ENCODE data around the gene ATRNL1.

Gene ATRNL1

DNA sequence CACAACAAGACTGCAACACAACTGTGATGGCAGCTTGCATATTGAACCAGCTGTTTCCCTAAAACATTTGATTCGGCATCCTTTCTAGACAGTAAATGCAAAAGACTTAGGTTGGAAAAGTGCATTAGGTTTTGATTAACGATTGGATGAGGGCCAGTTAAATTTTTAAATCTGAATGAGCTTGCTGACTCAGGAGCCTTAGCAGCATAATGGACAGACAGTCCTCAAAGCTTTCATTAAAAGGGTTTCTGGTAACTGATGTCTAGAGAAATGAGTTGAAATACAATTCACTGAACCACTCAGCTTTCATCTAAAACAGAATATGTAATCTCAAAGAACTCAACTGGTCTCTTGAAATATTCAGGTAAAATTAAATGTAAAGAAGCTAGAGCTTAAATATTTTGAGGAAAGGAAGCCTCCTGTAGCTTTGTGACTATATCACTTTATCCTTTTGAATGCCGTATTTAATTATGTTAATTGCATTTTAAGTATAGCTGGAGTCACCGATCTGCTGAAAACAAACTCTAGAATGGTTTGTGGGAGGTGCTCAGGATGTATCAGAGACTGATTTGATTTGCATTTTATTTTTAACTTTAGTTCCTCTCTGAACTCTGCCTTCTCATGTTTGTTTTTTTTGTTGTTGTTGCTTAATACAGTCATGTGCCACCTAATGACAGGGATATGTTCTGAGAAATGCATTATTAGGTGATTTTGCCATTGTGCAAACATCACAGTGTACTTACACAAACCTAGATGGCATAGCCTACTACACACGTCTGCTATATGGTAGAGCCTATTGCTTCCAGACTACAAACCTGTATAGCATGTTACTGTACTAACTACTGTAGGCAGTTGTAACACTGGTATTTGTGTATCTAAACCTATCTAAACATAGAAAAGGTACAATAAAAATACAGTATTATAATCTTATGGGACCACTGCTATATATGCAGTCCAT lies 29.2 kb upstream of the ATRNL1 start:
- DNase-seq: no peak
- Histone ChIP-seq H3K4me3 (ENCODE audit: control insufficient read depth in 1 of 7, extremely low read depth in 1 of 7, insufficient read depth in 4 of 7, low read depth in 2 of 7, low read length in 6 of 7) (no peak overlapping the region), H3K4me1 (ENCODE audit: control extremely low read depth in 1 of 4, control insufficient read depth in 4 of 4, insufficient read depth in 4 of 4, low read length in 3 of 4) (no peaks in the 10 kb centered on the region), H3K9me3 (ENCODE audit: control extremely low read depth in 1 of 5, control insufficient read depth in 4 of 5, insufficient read depth in 2 of 5, low read depth in 1 of 5, low read length in 4 of 5) (no peaks in the 10 kb centered on the region), H3K27ac (ENCODE audit: insufficient read depth in 1 of 2, low read depth in 1 of 2, low read length in 2 of 2, poor library complexity in 1 of 2, severe bottlenecking in 2 of 2) (no peak overlapping the region), H3K27me3 (replicated peaks in 2 of 5; ENCODE audit: control insufficient read depth in 4 of 5, insufficient read depth in 5 of 5, low read length in 4 of 5) (peaks cover 0 to 30% (median 5%) of the 10 kb centered on the region in 5 experiments), H3K36me3 (ENCODE audit: control insufficient read depth in 4 of 4, insufficient read depth in 4 of 4, low read length in 3 of 4) (no peaks in the 10 kb centered on the region)
- POLR2A ChIA-PET: no interaction called here
- CTCF ChIA-PET: no interaction called here
- WGBS (ENCODE audit: insufficient coverage): 100% methylated on average over 1 of the region's 5 CpGs

DNA sequence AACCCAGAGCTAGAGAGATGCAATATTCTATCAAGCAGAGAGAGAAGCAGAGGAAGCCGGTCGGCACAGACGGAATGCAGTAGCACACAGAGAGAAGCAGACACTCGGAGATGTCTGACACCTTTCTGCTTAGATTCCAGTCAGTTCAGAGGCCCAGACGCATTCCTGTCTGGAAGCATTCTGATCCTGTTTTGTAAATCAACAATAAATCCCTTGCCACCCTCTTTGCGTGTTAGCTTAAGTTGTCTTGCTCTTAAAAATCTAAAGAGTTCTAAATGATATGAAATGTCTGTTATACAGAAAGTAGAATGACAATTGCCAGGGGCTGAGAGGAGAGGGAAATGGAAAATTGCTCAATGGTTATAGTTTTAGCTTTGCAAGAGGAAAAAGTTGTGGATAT lies 27.4 kb upstream of the ATRNL1 start:
- Histone ChIP-seq H3K4me3 (ENCODE audit: control insufficient read depth in 1 of 7, extremely low read depth in 1 of 7, insufficient read depth in 4 of 7, low read depth in 2 of 7, low read length in 6 of 7) (no peak overlapping the region), H3K36me3 (ENCODE audit: control insufficient read depth in 4 of 4, insufficient read depth in 4 of 4, low read length in 3 of 4) (no peaks in the 10 kb centered on the region), H3K9me3 (ENCODE audit: control extremely low read depth in 1 of 5, control insufficient read depth in 4 of 5, insufficient read depth in 2 of 5, low read depth in 1 of 5, low read length in 4 of 5) (no peaks in the 10 kb centered on the region), H3K27me3 (replicated peaks in 2 of 5; ENCODE audit: control insufficient read depth in 4 of 5, insufficient read depth in 5 of 5, low read length in 4 of 5) (peaks cover 0 to 29% (median 6%) of the 10 kb centered on the region in 5 experiments), H3K4me1 (ENCODE audit: control extremely low read depth in 1 of 4, control insufficient read depth in 4 of 4, insufficient read depth in 4 of 4, low read length in 3 of 4) (no peaks in the 10 kb centered on the region), H3K27ac (ENCODE audit: insufficient read depth in 1 of 2, low read depth in 1 of 2, low read length in 2 of 2, poor library complexity in 1 of 2, severe bottlenecking in 2 of 2) (no peak overlapping the region)
- CTCF ChIA-PET: no interaction called here
- no peak for DNase-seq
- WGBS (ENCODE audit: insufficient coverage): 78% methylated on average over 5 of the region's 6 CpGs
- POLR2A ChIA-PET: no interaction called here

DNA sequence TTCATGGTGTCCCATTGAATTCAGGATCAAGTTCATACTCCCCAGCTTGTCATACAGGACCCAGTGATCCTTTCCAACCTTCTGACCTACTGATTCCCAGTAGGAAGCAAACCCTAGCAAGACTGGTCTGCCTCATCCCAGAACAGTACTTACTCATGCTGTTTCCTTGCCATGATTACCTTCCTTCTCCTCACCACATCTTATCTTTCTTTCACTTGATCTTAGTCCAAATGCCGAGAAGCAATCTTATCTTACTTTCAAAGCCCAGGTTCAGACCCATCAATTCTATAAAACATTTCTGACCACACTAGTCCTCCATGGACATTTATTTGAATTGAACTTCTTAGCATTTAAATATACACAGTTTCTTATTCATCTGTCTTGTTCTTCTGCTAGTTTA lies 26.6 kb upstream of the ATRNL1 start:
- CTCF ChIA-PET: no interaction called here

DNA sequence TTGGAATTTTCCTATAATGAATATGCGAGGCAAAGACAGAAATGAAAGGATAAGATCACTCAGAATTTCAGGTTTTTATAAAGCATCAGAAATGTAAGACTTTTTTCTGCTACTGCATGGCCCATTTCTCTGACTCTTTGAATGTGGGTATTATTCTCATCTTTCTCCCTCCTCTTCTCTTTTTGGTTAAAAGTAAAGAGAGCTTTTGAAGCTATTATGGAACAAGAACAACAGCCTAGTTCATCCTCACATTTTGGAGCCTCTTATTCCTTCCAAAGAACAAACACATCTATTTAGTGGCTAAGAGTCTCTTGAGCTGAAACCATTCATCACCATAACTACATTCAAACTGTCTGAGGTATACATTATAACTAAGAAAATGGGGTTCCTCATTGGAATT lies 19.4 kb upstream of the ATRNL1 start:
- H3K27ac ChIP-seq (ENCODE audit: insufficient read depth in 1 of 2, low read depth in 1 of 2, low read length in 2 of 2, poor library complexity in 1 of 2, severe bottlenecking in 2 of 2): no peak overlapping the region
- no peak for DNase-seq
- H3K36me3 ChIP-seq (ENCODE audit: control insufficient read depth in 4 of 4, insufficient read depth in 4 of 4, low read length in 3 of 4): no peaks in the 10 kb centered on the region
- peaks cover 0 to 2% (median 0%) of the 10 kb centered on the region in 5 experiments for H3K27me3 ChIP-seq (replicated peaks in 2 of 5; ENCODE audit: control insufficient read depth in 4 of 5, insufficient read depth in 5 of 5, low read length in 4 of 5)
- ChIA-PET CTCF (interaction anchor here (1.0 kb wide), 1 partner anchor 10 kb away, joined by 3 read pairs; no protein-coding TSS in a partner anchor), POLR2A (interaction anchor here (1.0 kb wide), 1 partner anchor 17 kb away, joined by 3 read pairs; no protein-coding TSS in a partner anchor)
- H3K4me1 ChIP-seq (ENCODE audit: control extremely low read depth in 1 of 4, control insufficient read depth in 4 of 4, insufficient read depth in 4 of 4, low read length in 3 of 4): no peaks in the 10 kb centered on the region
- WGBS (ENCODE audit: insufficient coverage): 80% methylated on average over 1 of the region's 1 CpG
- peaks cover 0 to 8% (median 0%) of the 10 kb centered on the region in 5 experiments for H3K9me3 ChIP-seq (ENCODE audit: control extremely low read depth in 1 of 5, control insufficient read depth in 4 of 5, insufficient read depth in 2 of 5, low read depth in 1 of 5, low read length in 4 of 5)
- no peak overlapping the region for H3K4me3 ChIP-seq (ENCODE audit: control insufficient read depth in 1 of 7, extremely low read depth in 1 of 7, insufficient read depth in 4 of 7, low read depth in 2 of 7, low read length in 6 of 7)

More for the DNA sequence above, 26.6 kb upstream of the ATRNL1 start:
- no peak for DNase-seq
- H3K27me3 ChIP-seq (replicated peaks in 2 of 5; ENCODE audit: control insufficient read depth in 4 of 5, insufficient read depth in 5 of 5, low read length in 4 of 5): peaks cover 0 to 27% (median 5%) of the 10 kb centered on the region in 5 experiments
- POLR2A ChIA-PET: no interaction called here
- H3K4me1 ChIP-seq (ENCODE audit: control extremely low read depth in 1 of 4, control insufficient read depth in 4 of 4, insufficient read depth in 4 of 4, low read length in 3 of 4): no peaks in the 10 kb centered on the region
- no peak overlapping the region for H3K4me3 ChIP-seq (ENCODE audit: control insufficient read depth in 1 of 7, extremely low read depth in 1 of 7, insufficient read depth in 4 of 7, low read depth in 2 of 7, low read length in 6 of 7)
- WGBS (ENCODE audit: insufficient coverage): 67% methylated on average over 1 of the region's 1 CpG
- no peaks in the 10 kb centered on the region for H3K9me3 ChIP-seq (ENCODE audit: control extremely low read depth in 1 of 5, control insufficient read depth in 4 of 5, insufficient read depth in 2 of 5, low read depth in 1 of 5, low read length in 4 of 5)
- H3K36me3 ChIP-seq (ENCODE audit: control insufficient read depth in 4 of 4, insufficient read depth in 4 of 4, low read length in 3 of 4): no peaks in the 10 kb centered on the region
- no peak overlapping the region for H3K27ac ChIP-seq (ENCODE audit: insufficient read depth in 1 of 2, low read depth in 1 of 2, low read length in 2 of 2, poor library complexity in 1 of 2, severe bottlenecking in 2 of 2)

DNA sequence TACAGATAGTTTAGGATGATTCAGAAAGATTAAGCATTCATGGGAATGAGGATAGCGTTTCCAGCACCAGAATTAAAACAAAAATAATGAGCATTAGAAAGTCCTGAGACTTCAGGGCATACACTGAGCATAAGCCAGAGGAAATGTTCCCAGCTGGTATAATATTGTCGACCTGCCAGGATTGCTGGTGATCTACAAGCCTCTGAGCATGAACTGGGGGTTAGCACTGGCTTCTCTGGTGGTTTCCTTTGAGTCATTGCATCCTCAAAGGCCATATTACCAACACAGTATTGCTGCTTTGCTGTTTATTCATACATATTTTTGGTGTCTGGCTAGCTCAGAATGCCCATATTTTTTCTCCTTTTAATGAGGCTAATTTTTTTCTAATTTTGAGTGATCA lies 10.7 kb upstream of the ATRNL1 start:
- H3K36me3 ChIP-seq (ENCODE audit: control insufficient read depth in 4 of 4, insufficient read depth in 4 of 4, low read length in 3 of 4): no peaks in the 10 kb centered on the region
- peaks cover 0 to 16% (median 5%) of the 10 kb centered on the region in 5 experiments for H3K9me3 ChIP-seq (ENCODE audit: control extremely low read depth in 1 of 5, control insufficient read depth in 4 of 5, insufficient read depth in 2 of 5, low read depth in 1 of 5, low read length in 4 of 5)
- WGBS (ENCODE audit: insufficient coverage): 63% methylated on average over 1 of the region's 2 CpGs
- no peak overlapping the region for H3K4me3 ChIP-seq (ENCODE audit: control insufficient read depth in 1 of 7, extremely low read depth in 1 of 7, insufficient read depth in 4 of 7, low read depth in 2 of 7, low read length in 6 of 7)
- H3K27me3 ChIP-seq (replicated peaks in 2 of 5; ENCODE audit: control insufficient read depth in 4 of 5, insufficient read depth in 5 of 5, low read length in 4 of 5): peaks cover 2 to 19% (median 3%) of the 10 kb centered on the region in 5 experiments
- no peak overlapping the region for H3K27ac ChIP-seq (ENCODE audit: insufficient read depth in 1 of 2, low read depth in 1 of 2, low read length in 2 of 2, poor library complexity in 1 of 2, severe bottlenecking in 2 of 2)
- ChIA-PET CTCF (no interaction called here), POLR2A (no interaction called here)
- no peaks in the 10 kb centered on the region for H3K4me1 ChIP-seq (ENCODE audit: control extremely low read depth in 1 of 4, control insufficient read depth in 4 of 4, insufficient read depth in 4 of 4, low read length in 3 of 4)
- no peak for DNase-seq

DNA sequence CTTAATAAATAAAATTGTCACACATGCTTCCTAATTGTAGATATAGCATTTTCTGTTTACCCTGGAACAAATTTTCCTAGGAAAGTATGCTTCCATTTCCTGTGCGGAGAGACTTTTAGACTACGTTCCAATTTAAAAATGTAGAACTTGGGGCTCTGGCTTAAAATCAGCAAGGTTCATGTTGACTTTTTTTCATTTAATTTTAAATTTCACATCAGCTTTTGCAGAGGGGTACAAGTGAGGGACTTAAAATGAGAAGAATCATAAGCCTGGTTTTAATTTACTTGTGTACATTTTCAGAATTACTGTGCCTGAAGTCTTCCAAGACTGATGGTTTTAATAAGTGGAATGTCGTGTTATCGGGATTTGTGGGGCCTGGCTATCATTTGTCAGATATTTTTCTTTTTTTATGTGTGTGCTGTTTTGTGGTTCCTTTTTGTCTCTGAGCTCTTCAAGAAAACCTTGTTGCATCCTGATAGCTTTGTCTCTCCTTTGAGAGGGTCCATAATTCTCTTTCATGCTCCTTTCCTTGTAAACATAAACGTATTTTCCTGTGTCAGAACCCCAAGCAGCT lies 8.8 kb upstream of the ATRNL1 start:
- ChIA-PET CTCF (interaction anchor here (0.9 to 1.1 kb wide), 2 partner anchors 10 to 11 kb away, joined by 3 read pairs; no protein-coding TSS in a partner anchor), POLR2A (no interaction called here)
- Histone ChIP-seq H3K36me3 (ENCODE audit: control insufficient read depth in 4 of 4, insufficient read depth in 4 of 4, low read length in 3 of 4) (no peaks in the 10 kb centered on the region), H3K27me3 (replicated peaks in 2 of 5; ENCODE audit: control insufficient read depth in 4 of 5, insufficient read depth in 5 of 5, low read length in 4 of 5) (peaks cover 2 to 29% (median 8%) of the 10 kb centered on the region in 5 experiments), H3K4me1 (ENCODE audit: control extremely low read depth in 1 of 4, control insufficient read depth in 4 of 4, insufficient read depth in 4 of 4, low read length in 3 of 4) (no peaks in the 10 kb centered on the region), H3K9me3 (ENCODE audit: control extremely low read depth in 1 of 5, control insufficient read depth in 4 of 5, insufficient read depth in 2 of 5, low read depth in 1 of 5, low read length in 4 of 5) (peaks cover 0 to 12% (median 5%) of the 10 kb centered on the region in 5 experiments), H3K4me3 (ENCODE audit: control insufficient read depth in 1 of 7, extremely low read depth in 1 of 7, insufficient read depth in 4 of 7, low read depth in 2 of 7, low read length in 6 of 7) (no peak overlapping the region), H3K27ac (ENCODE audit: insufficient read depth in 1 of 2, low read depth in 1 of 2, low read length in 2 of 2, poor library complexity in 1 of 2, severe bottlenecking in 2 of 2) (no peak overlapping the region)
- WGBS (ENCODE audit: insufficient coverage): no CpG with 5 or more reads among the region's 5 CpGs
- DNase-seq: no peak

DNA sequence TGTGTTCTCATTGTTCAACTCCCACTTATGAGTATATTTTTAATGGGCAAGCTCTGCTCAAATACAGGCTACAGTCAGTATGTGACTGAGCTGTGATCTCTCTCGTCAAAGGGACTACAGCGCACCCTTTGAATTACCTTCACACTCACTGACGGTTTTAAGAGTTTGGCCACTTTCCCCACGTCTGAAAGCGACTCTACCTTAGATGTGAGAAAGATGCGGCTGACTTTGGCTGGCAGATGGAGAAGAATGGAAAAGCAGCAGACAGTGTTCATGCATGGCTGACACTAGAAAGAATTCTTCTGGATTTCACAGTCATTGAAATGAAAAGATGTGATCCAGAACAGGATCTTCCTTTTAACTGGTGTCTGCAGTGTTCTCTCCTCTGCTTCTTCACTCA lies 2.0 kb upstream of the ATRNL1 start:
- no peak for DNase-seq
- H3K9me3 ChIP-seq (ENCODE audit: control extremely low read depth in 1 of 5, control insufficient read depth in 4 of 5, insufficient read depth in 2 of 5, low read depth in 1 of 5, low read length in 4 of 5): peaks cover 0 to 11% (median 5%) of the 10 kb centered on the region in 5 experiments
- peaks cover 0 to 20% (median 15%) of the 10 kb centered on the region in 4 experiments for H3K4me1 ChIP-seq (ENCODE audit: control extremely low read depth in 1 of 4, control insufficient read depth in 4 of 4, insufficient read depth in 4 of 4, low read length in 3 of 4)
- ChIA-PET CTCF (no interaction called here), POLR2A (interaction anchor here (1.0 kb wide), 1 partner anchor 17 kb away, joined by 3 read pairs; no protein-coding TSS in a partner anchor)
- peaks cover 20 to 75% (median 35%) of the 10 kb centered on the region in 5 experiments for H3K27me3 ChIP-seq (replicated peaks in 2 of 5; ENCODE audit: control insufficient read depth in 4 of 5, insufficient read depth in 5 of 5, low read length in 4 of 5)
- no peak overlapping the region for H3K27ac ChIP-seq (ENCODE audit: insufficient read depth in 1 of 2, low read depth in 1 of 2, low read length in 2 of 2, poor library complexity in 1 of 2, severe bottlenecking in 2 of 2)
- no peak overlapping the region for H3K4me3 ChIP-seq (ENCODE audit: control insufficient read depth in 1 of 7, extremely low read depth in 1 of 7, insufficient read depth in 4 of 7, low read depth in 2 of 7, low read length in 6 of 7)
- H3K36me3 ChIP-seq (ENCODE audit: control insufficient read depth in 4 of 4, insufficient read depth in 4 of 4, low read length in 3 of 4): no peaks in the 10 kb centered on the region
- WGBS (ENCODE audit: insufficient coverage): 94% methylated on average over 3 of the region's 6 CpGs

Measured in common myeloid progenitor, CD34-positive (primary cell).